ENCODE data around the gene KCNK16. TPM values are rescaled to one million over a fixed set of nuclear protein-coding genes. Genes with fewer than 3 reads are reported as not detected.

Gene KCNK16
- total RNA-seq, 1 donor, result not detected

DNA sequence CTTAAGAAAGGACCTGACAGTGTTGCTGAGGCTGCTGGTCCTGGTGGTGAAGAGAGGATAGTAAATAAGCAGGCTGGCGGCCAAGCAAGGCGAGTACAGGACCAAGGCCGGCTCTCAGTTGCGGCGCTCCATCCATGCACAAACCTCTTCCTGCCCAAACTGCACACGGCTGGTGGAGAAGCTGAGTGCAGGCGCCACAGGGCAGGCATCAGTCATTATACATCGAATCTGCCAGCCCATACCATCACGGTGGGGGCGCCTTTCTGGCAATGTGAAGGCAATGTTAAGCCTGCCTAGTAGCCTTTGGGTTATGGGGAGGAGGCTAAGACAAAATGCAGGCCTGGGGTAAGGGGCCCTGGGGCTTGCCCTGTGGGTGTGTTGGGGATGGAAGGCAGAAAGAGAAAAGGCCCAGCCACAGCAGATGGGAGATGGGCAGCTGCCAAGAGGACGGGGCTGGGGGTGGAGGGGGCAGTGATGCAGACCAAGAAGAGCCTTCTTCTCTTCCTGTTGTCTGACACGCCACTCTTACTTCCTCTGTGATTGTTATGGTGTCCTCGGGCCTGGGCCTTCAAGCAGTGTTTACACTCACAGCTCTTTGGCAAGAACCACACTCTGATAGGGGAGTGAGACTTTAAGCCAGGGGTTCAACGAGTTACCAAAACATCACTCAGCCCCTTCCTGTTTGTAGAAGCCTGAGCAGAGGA lies 20.3 kb upstream of the KCNK16 start:
- TF ChIP-seq CTCF (IDR thresholded peaks at IDR 0.05; ENCODE audit: insufficient read depth, low read length), result no peak
- no peak for DNase-seq (ENCODE audit: low read depth)
- H3K4me3 ChIP-seq (ENCODE audit: low read depth, low read length), result no peak overlapping the region

DNA sequence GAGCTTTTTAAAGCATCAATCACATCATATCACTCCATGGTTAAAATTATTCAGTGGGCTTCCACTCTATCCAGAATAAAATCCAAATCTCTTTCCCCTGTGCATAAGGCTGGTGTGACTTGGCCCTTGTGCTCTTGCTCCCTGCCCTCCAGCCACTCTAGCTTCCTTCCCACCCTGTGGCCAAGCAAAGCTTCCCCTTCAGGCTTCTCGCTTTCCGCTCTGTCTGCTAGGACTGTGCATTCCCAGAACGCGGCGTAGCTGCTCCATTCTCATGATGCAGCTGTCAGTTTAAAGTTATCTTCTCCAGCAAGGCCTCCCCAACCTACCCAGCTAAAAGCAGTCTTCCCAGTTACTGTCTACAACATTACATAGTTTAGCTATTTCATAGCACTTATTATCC lies 19.4 kb upstream of the KCNK16 start:
- no peak overlapping the region for H3K4me3 ChIP-seq (ENCODE audit: low read depth, low read length)
- no peak for DNase-seq (ENCODE audit: low read depth)
- no peak for TF ChIP-seq CTCF (IDR thresholded peaks at IDR 0.05; ENCODE audit: insufficient read depth, low read length)

DNA sequence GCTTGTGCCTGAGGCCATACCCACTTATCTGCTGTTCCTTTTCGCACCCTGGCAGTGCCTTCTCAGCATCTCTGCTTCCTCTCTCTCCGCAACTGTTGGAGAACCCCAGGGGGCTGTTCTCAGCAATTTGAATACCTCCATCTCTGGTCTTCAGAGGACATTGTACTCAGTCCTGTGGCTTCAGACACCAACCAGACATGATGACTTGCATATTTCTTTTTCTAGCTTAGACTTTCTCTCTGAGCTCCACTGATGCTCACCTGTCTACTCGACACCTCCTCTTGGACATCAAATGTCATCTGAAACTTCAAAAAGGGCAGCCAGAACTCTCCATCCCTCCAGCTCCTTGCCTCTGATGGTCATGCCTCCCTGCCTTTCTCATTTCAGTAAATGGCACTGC lies 18.9 kb upstream of the KCNK16 start:
- no peak for TF ChIP-seq CTCF (IDR thresholded peaks at IDR 0.05; ENCODE audit: insufficient read depth, low read length)
- H3K4me3 ChIP-seq (ENCODE audit: low read depth, low read length), result no peak overlapping the region
- DNase-seq (ENCODE audit: low read depth), result no peak

GRCh38 chr6:39339868-39340550 lies 17.5 kb upstream of the KCNK16 start:
- DNase-seq (ENCODE audit: low read depth), result no peak
- no peak for TF ChIP-seq CTCF (IDR thresholded peaks at IDR 0.05; ENCODE audit: insufficient read depth, low read length)
- no peak overlapping the region for H3K4me3 ChIP-seq (ENCODE audit: low read depth, low read length)

DNA sequence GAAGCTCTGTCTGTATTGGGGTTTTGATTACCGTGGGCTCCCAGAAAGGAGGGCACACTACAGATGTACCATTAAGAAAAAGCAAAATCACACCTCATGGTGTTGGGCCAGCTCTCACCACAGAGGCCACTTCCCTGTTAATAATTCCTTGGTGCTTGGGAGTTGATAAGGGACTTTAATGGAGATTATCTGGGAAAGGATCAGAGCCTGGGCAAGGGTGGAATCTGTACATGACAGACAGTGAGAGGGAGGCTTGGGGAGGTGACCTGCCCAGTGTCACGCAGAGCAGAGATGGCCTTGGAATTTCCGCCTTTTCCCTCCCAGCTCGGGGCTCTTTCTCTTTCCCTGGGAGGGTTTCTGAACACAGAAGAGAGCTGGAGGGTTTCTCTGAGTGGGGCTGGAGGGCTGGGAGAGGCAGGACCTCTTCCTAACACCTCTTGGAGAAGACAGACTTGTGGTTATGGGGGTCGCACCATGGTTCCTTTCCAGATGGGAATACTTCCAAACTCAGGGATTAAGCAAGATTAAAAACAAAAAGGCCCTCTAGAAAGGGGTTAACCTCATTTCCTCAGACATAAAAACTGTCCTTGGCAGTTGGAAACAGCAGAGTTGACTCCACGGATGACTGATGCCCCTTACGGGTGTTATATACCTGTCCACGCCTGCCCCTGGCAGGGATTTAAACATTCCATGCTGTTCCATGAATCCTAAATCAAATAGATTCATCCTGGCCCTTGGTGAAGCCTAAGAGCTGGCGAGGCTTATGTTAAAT lies 16.8 kb upstream of the KCNK16 start:
- DNase-seq (ENCODE audit: low read depth), result no peak
- TF ChIP-seq CTCF (IDR thresholded peaks at IDR 0.05; ENCODE audit: insufficient read depth, low read length), result no peak
- no peak overlapping the region for H3K4me3 ChIP-seq (ENCODE audit: low read depth, low read length)

DNA sequence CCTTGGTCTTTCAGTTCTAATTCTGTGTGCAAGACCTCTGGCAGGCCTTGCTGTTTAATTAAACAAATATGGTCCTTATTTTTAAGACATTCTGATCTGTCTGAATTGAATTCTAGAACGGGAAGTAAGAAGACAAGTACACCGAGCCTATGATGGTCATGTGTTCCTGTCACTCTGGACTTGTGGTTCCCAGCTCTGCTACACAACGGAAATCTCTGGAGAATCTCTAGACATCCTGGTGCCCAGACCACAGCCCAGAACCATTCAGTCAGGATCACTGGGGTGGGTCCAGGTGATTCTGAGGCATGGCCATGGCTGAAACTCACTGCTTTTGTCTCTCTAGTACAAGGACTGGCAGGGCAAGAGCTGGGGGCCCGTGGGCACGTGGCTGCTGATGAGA lies 15.9 kb upstream of the KCNK16 start:
- DNase-seq (ENCODE audit: low read depth), result no peak
- H3K4me3 ChIP-seq (ENCODE audit: low read depth, low read length), result no peak overlapping the region
- no peak for TF ChIP-seq CTCF (IDR thresholded peaks at IDR 0.05; ENCODE audit: insufficient read depth, low read length)

All from fibroblast of the aortic adventitia (primary cell).